Adipose tissue (tissue), 3 donors: ENCODE results near the gene ST3GAL4. TPM values are rescaled to one million over a fixed set of nuclear protein-coding genes. Genes with fewer than 3 reads are reported as not detected.
"Not testable (repeated sequence)": the region's sequence is repeated elsewhere in the genome, so short reads cannot be mapped to it uniquely, and the experiment has no call there.

ENCODE experiments used
- H3K27ac ChIP-seq: one replicate; pipeline ENCODE4 v1.5.1; 2013; ENCODE audit warnings: low read depth, low read length
- WGBS, 3 donors: extraction: QIAGEN DNeasy Blood & Tissue Kit; methylation state at CpG; one replicate each; pipeline ENCODE4 v1.1.7; 2013; 5-methylcytosine and 5-hydroxymethylcytosine counted together
- polyA plus RNA-seq, 3 donors: library from polyadenylated mRNA; stranded (reverse); fragments of 200-250 nt; gene quantifications; one replicate each; pipeline ENCODE4 v1.2.3, GENCODE V29; 2013
- donor health status: healthy with polysubstance abuse.
- donor health status: Bipolar disorder and iron deficiency.
- donor health status: healthy.

ST3GAL4 gene
- polyA plus RNA-seq, 3 donors = 7.5 to 42.1 (median 20.8) TPM

GRCh38 chr11:126374562-126375300 is 19.2 kb downstream of the ST3GAL4 start:
- not testable (repeated sequence) for H3K27ac ChIP-seq

GRCh38 chr11:126375726-126376125 is 20.2 kb downstream of the ST3GAL4 start:
- H3K27ac ChIP-seq = no peak overlapping the region
- 74 to 89% (median 82%) methylated on average over 7 of the region's 7 CpGs for WGBS, 3 donors

More at GRCh38 chr11:126374562-126375300, 19.2 kb downstream of the ST3GAL4 start:
- 87 to 92% (median 89%) methylated on average over 17 to 21 of the region's 28 CpGs for WGBS, 3 donors

GRCh38 chr11:126378763-126379162 is 23.3 kb downstream of the ST3GAL4 start:
- no peak overlapping the region for H3K27ac ChIP-seq
- WGBS, 3 donors = 52 to 62% (median 61%) methylated on average over 4 of the region's 4 CpGs

- 90 to 93% (median 92%) methylated on average over 4 of the region's 4 CpGs for WGBS, 3 donors
- no peak overlapping the region for H3K27ac ChIP-seq
Observed at GRCh38 chr11:126380909-126381308, 25.4 kb downstream of the ST3GAL4 start.

- H3K27ac ChIP-seq = not testable (repeated sequence)
- 52 to 100% (median 88%) methylated on average over 2 to 5 of the region's 10 CpGs for WGBS, 3 donors
Observed at GRCh38 chr11:126381960-126382359, 26.5 kb downstream of the ST3GAL4 start.

DNA sequence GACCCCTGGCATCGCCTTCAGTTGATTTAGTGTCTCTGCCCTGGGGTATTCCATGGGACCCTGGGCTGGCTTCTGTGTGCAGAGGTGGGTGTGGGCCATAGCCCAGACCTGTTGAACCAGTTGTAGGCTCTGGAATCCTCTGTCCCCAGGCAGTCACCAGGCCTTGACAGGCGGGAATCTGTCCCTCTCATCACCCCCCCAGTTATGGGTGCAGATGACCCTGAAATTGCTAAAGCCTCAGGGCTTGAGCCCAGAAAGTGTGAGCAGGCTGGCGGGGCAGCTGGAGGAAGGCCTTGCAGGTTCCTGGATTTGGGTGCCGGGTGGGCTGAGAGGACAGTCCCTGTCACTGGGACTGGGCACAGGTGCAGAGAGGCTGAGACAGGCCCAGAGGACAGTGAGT is 27.2 kb downstream of the ST3GAL4 start:
- WGBS, 3 donors = 87 to 100% (median 94%) methylated on average over 3 to 4 of the region's 4 CpGs
- H3K27ac ChIP-seq = not testable (repeated sequence)

DNA sequence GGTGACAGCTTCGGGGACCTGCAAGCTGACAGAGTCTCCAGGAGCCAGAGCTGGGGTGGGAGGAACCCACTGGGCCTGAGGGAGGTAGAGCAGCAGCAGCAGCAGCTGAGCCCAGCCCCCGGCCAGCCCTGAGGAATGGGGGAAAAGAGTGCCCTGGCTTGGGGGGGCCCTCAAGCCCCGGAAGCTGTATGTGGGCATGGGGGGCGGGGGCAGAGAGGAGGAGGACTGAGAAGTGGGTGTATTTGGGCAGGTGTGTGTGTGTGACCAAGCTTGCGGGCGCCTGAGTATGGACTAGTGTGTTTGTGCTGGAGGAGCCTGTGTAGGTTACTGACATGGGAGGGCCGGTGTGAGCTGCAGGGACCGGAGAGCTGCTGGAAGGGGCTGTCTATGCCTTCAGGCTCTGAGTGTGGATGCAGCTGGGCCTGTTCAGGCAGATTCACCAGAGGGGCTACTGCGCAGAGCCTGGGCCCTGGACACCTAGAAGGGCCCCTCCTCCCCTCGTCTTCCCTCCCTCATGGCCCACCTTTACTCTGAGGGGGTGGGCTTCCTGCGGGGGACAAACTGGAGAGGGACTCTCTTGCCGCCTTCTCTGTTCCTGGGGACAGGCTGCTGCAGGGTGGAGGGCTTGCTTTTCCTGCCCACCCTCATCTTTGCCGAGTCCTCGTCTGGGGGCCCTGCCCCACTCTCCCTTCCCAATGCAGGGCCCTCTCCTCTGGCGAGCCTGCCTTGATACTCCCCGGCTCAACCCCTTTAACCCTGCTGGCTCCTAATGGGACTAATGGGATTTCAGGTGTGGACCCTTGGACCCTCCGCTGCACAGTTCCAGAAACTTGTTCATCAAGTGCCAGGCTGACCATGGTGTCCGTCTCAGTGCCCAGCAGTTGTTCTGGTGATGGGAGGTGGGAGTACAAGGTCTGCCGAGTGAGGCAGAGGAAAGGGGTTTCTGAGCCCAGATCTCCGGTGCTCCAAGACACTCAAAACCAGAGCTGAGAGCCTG is 28.2 kb downstream of the ST3GAL4 start:
- WGBS, 3 donors = 81 to 90% (median 83%) methylated on average over 19 to 20 of the region's 20 CpGs

GRCh38 chr11:126384449-126385070 is 29.1 kb downstream of the ST3GAL4 start:
- 83 to 91% (median 83%) methylated on average over 9 of the region's 9 CpGs for WGBS, 3 donors

More for the DNA sequence above, 28.2 kb downstream of the ST3GAL4 start:
- no peak overlapping the region for H3K27ac ChIP-seq

DNA sequence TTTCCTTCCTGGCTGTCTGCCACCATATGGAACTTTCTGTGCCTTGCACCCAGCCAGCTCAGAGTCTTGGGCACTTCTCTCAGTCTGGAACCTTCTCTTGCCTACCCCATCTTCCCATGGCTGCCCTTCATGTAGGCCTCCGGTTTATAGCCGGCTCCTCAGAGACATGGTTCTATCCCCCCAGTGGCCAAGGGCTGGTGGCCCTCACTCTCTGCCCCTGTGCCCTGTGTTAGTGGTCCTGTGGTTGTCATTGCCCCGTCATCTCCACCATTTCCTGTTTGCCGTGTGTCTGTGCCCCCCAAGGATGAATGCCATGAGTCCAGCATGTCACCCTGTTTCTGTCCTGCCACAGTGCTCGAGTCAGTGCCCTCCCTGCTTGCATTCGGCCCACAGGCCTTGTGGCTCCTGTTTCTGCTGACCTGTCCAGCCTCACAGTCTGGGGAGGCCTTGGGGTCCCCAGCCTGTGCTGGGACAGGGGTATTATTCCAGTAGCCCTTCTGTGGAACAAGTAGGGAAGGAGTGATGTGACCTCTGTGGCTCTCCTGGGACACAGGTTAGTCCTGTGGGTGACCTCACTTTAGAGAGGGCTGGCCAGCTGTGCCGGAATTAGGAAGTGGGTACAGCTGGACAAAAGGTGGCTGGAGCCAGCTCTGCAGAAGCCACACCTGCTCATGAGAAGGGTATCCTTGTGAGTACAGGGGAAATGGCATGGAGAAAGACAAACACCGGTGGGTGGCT is 30.7 kb downstream of the ST3GAL4 start:
- WGBS, 3 donors = 59 to 76% (median 61%) methylated on average over 7 to 8 of the region's 8 CpGs
- H3K27ac ChIP-seq = no peak overlapping the region

More at GRCh38 chr11:126384449-126385070, 29.1 kb downstream of the ST3GAL4 start:
- H3K27ac ChIP-seq = no peak overlapping the region

GRCh38 chr11:126386729-126387071 is 31.2 kb downstream of the ST3GAL4 start:
- 26 to 46% (median 28%) methylated on average over 5 of the region's 5 CpGs for WGBS, 3 donors
- not testable (repeated sequence) for H3K27ac ChIP-seq

DNA sequence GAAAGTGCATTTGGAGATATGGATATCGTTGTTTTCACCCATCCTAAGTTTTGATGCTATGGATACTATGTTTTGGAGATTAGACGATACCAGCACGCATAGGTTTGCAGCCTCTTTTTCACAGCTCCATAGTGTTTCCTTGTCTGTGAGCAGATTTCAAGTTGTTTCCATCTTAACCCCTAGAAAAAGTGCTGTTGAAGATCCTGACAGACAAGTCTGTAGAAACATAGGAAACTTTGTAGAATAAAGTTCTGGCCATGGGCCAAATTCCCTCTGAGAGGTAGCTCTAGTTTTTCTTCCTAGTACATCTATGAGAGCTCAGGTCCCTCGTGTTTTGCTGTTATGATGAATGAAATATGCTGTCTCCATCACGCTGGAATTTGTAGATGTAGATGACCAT is 32.4 kb downstream of the ST3GAL4 start:
- WGBS, 3 donors = 80 to 89% (median 81%) methylated on average over 5 of the region's 5 CpGs

DNA sequence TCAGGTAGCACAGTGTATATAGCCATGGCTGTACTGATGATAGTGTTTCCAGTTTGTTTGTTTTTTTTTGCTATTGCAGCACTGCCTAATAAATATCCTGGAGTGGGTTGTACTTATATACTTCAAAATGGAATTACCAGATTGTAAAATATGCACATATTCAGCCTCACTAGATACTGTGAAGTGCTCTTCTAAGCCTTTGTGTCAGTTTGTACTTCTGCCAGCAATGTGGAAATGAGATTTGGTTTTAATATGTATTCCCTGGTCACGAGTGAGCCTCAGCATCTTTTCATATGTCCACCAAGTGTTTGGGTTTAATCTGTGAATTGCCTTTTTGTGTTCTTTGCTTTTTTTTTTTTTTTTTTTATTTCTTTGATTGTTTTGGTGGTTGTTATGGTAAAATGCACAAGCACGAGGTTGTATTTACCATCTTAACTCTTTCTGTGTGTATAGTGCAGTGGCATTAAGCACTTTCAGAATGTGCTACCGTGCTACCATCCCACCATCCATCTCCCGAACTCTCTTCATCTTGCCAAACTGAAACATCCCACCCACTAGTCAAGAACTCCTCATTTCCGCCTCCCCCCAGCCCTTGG is 34.9 kb downstream of the ST3GAL4 start:
- H3K27ac ChIP-seq = no peak overlapping the region
- whole genome bisulfite sequencing, 3 donors = 64 to 75% (median 73%) methylated on average over 5 of the region's 5 CpGs

More for the DNA sequence above, 32.4 kb downstream of the ST3GAL4 start:
- H3K27ac ChIP-seq = no peak overlapping the region

DNA sequence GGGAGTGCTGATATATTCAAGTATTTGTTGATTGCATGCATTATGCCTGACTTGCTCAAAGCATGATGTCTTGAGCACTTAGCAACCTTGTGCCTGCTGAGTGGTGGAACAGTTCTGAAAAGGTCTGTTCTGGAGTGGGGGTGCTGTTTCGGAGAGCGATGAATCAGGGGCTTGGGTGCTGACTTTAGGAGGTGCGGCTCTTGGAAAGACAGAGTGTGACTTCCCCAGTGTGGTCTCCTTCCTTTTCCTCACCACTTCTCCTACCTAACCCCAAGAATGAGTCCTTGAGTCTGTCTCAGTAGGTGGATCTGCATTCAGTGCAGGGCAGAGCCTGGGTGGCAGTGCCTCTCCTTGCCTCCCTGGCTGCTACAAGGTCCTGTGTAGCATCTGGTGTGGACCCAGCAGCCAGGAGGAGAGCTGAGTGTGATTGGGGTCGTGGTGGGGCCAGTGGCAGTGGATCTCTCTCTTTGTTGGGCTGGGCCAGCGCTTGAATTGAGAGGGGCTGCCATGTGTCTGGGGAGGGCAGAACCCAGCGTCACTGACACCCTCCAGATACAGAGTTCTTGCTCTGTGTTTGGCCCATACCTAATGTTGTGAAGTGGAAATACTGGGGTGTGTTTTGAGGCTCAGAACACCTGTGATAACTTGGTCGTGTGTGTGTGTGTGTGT is 35.9 kb downstream of the ST3GAL4 start:
- H3K27ac ChIP-seq = no peak overlapping the region
- WGBS, 3 donors = 57 to 74% (median 72%) methylated on average over 7 of the region's 7 CpGs

GRCh38 chr11:126391970-126392632 is 36.6 kb downstream of the ST3GAL4 start:
- H3K27ac ChIP-seq = no peak overlapping the region
- WGBS, 3 donors = 41 to 64% (median 42%) methylated on average over 8 of the region's 8 CpGs

DNA sequence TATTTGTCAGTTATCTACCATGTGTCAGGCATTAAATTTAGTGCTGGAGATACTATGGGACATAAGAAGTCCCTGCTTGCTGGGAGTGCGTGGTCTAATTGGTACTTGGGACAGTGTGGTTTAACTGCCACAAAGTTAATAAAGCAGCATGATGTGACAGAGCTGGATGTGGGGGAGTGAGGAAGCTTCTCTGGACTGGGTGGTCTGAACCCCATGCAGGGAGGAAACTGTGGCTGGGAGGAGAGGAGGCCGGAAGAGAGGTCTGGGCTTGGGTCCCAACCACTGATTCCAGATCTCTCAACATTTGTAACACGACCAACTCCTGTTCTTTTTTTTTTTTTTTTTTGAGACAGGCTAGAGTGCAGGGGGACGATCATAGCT is 37.1 kb downstream of the ST3GAL4 start:
- H3K27ac ChIP-seq = no peak overlapping the region

GRCh38 chr11:126393143-126393542 is 37.7 kb downstream of the ST3GAL4 start:
- no peak overlapping the region for H3K27ac ChIP-seq
- WGBS, 3 donors = 78 to 90% (median 84%) methylated on average over 5 of the region's 5 CpGs

More for the DNA sequence above, 37.1 kb downstream of the ST3GAL4 start:
- WGBS, 3 donors = 21 to 59% (median 32%) methylated on average over 4 of the region's 4 CpGs

DNA sequence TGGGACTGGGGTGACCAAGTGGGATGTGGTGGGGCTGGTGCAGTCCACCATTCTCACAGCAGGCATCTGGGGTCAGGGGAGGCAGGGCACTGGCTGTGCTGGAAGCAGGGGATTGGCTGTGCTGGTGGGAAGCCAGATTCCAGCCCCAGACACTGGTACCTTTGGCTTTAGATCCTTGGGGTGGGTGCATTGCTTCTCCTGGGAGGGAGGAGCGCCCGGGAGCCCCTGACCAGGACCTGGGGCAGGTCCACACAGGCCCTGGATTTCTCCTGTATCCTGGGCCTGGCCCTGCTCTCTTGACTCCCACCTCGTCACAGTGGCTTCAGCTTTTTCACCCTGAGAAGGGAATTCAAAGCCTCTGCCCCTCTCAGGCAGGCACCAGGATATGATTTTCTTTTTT is 38.5 kb downstream of the ST3GAL4 start:
- WGBS, 3 donors = 88 to 100% (median 98%) methylated on average over 1 to 3 of the region's 3 CpGs
- H3K27ac ChIP-seq = no peak overlapping the region
